T-helper 2 cell (primary cell): ENCODE results near the gene SCLT1.
"Not testable (repeated sequence)": the region's sequence is repeated elsewhere in the genome, so short reads cannot be mapped to it uniquely, and the experiment has no call there.

Source experiments
- DNase-seq, 5 experiments: peaks; one replicate each; pipeline versions ENCODE4 v3.0.0 to v3.0.0-alpha.2; 2012 to 2022

The SCLT1 gene

DNA sequence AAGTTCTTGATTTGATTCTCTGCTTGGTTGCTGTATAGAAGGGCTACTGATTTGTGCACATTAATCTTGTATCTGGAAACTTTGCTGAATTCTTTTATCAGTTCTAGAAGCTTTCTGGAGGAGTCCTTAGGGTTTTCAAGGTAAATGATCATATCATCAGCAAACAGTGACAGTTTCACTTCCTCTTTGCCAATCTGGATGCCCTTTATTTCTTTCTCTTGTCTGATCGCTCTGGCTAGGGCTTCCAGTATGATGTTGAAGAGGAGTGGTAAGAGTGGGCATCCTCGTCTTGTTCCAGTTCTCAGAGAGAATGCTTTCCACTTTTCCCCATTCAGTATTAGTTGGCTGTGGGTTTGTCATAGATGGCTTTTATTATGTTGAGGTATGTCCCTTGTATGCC, 23.8 kb downstream of the SCLT1 start:
- DNase-seq: not testable (repeated sequence)

DNA sequence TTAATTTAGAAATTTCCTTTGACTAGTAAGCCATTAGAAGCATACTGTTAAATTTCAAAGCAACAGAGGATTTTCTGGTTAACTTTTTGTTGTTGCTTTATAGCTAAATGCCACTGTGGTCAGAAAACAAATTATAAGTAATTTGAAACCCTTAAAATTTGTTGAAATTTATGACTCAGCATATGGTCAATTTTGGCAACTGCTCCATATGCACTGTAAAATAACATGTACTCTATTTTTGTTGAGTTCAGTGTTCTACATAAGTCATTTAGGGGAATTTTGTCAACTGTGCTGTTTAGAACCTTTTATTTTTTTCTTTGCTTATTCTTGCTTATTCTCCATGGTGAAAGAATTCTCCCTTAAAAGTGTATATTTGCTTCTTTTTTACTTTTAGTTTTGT, 28.6 kb downstream of the SCLT1 start:
- no peak for DNase-seq

DNA sequence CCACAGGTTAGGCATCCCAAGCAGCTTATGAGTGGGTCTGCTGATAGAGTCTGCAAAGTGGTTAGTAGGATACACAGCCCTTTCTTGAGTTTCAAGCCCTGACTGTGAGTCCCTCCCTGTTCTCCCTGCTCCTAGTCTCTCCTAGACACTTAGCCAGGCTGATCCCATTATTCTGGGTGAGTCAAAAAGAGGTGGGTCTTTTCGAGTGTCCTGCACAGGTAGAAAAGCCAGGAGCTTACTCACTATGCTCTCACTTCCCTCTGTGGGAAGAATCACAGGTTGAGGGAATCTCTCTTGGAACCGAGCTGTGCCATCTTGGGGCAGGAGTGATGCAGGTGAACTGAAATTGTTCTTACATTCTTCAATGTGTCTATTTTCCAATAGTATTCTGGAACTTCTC, 29.7 kb downstream of the SCLT1 start:
- no peak for DNase-seq

DNA sequence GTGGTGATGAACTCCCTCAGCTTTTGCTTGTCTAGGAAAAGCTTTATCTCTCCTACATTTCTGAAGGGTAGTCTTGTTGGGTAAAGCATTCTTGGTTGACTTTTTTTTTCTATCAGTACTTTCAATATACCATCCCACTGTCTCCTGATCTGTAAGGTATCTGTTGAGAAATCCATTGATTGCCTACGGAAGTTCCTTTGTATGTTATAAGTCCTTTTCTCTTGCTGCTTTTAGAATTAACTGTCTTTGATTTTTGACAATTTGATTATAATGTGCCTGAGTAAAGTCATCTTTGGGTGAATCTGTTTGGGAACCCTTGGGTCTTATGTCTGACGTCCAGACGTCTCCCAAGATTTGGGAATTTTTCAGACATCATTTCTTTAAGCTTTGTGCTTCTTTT, 30.8 kb downstream of the SCLT1 start:
- DNase-seq: no peak

DNA sequence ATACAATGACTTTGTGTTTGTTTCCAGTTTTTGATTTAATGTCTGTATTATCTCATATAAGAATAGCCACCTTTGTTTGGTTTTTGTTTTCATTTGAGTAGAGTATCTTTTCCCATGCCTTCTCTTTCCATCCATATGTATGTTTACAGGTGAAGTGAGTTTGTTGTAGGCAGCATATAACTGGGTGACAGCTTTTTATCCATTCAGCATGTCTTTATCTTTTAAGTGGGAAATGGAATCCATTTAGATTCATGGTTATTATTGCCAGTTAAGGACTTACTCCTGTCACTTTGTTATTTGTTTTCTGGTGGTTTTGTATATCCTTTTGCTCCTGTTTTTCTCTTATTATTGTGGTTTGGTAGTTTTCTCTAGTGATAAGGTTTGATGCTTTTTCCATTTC, 34.3 kb downstream of the SCLT1 start:
- DNase-seq: no peak

DNA sequence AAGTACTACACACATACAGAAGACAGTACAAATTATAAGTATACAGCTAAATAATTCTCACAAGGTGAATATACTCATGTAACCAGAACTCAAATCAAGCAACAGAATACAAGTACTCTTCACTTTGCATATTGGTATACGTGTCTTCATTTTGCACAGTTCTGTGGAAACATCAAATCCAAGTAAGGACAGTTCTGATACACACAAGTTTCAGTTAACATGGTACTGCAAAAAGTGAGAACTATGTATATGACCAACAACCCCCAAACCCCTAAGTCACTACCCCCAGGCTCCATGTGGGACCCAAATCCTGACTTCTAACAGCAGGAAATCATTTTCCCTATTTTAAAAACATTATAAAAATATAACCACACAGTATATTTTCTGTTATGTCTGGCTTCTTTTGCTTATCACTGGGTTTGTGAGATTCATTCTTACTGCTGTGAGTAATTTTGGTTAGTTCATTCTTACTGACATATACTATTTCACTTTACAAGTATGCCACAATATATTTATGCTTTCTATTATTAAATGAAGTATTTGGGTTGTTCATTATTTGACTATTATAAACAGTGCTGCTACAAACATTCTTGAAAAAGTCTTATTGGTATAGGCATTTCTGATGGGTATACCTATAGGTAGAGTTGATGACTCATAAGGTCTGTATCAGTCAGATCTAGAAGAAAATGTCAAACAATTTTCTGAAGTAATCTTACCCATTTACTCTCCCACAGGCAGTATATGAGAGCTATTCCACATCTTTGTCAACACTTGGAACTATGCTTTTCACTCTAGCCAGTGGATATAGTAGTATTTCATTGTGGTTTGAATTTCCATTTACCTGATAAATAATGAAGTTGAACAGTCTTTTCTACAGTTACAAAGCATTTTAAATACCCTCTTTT, 47.0 kb downstream of the SCLT1 start:
- DNase-seq: peak in 1 of 5 experiments; percentile 31

DNA sequence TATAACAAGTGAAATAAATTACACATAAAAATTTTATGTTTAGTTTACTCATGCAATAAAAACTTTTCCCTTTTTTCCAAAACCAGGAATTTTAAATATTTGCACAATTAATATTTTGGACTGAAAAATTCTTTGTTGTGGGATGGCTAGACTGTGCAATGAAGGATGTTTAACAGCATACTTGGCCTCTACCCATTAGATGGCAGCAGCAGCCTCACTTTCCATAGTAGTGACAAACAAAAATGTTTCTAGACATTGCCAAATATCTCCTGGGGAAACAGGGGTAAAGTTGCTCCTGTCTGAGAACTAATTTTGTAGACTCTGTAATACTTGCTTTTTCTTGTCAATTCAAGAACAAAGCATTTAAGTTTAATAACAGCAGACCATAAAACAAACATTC, 49.8 kb downstream of the SCLT1 start:
- no peak for DNase-seq

DNA sequence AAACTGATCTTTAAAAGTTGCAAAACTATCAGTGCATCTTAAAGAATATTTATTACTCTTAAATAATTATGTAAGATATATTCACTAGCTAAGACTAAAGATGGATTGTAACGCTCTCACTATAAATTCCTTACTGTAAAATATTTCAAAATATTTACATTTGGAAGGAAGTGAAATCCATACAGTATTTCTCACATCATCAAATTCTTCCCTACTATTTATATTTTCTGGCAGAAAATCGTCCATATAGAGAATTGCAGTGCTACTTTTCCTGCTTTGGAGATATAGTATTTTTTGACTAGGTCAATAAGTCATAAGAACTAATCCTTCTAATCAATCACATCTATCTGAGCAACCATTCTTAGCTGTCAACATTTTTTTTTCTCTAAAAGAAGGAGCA, 52.9 kb downstream of the SCLT1 start:
- no peak for DNase-seq

DNA sequence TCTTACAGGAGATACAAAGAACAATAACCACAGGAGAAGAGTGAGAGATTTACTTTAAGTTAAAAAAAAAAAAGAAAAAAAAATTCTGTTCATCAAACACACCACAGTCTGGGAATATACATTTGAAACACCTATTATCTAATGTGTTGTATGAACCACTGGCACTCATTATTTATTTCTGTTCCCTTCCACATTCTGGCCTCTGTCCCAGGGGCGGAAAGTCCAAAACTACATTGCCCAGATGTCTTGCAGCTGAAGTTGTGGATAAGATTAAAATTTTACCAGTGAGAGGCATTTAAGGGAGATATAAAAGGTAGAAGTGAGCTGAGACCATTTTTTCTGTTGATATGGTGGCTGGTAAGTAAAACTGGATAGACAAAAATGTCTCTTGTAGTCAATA, 56.2 kb downstream of the SCLT1 start:
- DNase-seq: no peak

DNA sequence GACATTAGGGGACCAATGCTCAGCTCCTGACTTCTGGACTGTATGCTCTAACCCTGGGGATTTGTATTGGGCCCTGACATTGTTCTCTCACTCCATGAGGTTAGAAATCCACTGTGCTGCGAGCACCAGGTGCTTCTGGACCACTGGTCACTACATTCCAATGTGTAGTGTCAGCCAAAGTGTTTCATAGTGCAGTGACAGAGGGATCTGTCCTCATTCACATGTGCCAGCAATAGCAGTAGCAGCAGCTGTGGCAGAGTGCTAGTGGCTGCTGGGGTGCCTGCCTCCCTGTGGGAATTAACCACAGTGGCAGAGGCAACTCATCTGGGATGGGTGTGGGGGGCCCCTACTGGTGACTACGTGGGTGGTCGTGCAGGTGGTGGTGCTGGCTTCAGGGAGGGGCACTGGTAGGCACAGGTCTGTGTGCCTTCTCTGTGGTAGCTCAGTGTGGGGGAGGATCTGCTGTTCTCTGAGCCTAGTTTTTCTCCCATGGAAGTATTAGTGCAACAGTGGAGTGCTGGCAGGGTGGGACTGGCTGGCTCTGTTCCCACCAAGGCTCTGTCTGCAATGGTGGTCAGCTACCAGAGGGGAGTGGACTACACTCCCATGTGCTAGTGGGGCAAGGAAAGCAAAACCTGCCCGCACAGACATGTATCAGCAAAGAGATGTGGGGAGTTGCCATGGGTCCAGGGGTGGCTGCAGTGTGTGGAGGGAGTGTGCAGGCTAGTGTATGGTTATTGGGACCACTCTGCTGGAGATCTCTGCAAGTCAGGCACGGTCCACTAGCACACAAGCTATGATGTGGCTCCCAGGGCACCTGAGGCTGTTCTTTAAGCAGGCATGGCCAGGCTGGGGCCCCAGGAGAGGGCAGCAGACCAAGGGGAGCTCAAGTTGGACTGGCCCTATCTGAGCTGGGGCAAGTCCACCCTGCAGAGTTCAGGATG, 78.5 kb downstream of the SCLT1 start:
- DNase-seq: no peak

DNA sequence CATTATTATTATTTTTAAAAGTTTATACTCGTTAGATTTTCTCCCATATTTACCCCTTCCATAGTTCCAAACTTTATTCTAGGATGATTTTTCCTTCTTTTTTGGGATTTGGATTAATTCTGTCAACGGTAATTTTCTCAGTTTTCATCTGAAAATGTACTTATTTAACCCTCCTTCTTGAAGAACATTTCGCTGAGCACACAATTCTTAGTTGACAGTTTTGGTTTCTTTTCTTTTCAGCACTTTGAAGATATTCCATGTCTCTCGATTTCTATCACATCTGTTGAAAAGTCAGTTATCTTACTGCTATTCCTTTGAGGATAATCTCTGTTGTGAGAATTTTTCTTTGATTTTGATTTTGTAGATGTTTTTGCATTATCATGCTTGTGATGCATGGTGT, 85.2 kb downstream of the SCLT1 start:
- DNase-seq: no peak

DNA sequence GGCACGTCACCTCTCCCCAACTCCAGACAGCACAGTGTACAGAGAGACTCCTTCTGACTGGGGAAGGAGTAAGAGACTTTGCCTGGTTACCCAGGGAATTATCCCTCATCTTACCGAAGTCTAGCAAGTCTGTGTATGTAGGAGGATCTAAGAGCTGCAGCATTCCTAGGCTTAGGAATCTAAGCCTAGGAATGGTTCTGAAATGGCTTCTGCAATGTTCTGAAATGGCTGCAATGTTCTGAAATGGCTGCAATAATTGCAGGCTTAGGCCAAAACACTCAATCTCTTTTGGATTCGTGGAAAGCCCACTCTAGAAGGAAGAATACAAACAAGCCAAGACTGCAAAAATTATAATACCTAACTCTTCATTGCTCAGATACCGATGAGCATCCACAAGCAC, 106.4 kb downstream of the SCLT1 start:
- DNase-seq: no peak

DNA sequence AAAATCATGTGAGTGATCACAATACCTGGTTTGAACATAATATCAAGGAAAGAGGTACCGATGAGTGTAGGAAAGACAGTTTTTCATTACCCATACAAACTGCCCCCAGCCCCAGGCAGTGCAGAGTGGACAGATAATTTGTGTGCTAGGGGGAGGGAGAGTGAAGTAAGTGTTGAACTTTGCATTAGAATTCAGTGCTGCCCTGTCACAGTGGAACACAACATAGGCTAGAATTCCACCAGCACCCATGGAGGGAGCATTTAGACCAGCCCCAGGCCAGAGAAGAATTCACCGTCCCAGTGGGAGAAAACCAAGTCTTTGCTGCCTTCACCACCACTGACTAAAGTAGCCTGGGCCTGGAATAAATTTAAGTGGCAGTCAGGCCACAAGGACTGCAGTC, 107.3 kb downstream of the SCLT1 start:
- DNase-seq: no peak

DNA sequence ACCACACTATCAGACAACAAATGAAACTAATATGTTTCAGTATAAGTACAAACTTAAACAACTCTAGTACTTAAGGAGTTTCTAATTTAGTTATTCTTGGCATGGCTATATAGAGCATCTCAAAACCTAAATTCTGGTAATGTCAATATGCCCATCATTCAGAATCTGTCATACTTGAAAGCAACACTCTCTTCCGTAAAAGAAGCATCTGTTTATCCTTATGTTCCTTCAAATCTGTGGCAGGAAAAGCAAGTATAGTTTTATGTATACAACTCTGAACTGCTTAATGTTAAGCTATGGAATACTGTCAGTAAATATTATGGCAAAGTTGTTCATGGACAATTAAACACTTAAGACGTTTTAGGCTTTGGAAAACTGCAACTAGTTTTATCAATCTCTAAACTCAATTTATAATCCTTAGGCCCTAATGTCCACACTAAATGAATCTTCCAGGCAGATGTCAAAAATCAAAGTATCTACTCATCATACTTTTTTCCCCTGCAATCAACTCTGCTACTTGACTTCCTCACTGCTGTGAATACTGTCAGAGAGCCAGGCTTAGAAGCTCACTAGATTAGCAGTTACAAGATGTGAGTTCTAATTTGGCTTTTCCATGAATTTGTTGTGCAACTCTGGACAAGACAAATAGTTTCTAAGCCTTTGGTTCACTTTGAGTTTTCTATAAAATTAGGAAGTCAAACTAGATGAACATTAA, 109.4 kb downstream of the SCLT1 start:
- no peak for DNase-seq

DNA sequence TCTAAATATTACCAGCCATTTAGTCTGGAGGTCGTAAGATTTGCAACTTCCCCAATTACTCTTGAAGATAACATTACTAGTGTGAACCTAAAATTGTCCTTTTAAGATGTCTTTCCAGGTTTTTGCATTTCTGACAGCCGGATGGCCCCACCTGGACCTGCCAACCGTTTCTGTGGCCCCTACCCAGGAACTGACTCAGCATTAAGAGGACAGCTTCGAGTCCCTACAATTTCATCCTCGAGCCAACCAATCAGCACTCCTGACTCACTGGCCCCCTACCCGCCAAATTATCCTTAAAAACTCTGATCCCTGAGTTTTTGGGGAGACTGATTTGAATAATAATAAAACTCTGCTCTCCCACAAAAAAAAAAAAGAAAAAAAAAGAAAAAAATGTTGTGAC, 112.0 kb downstream of the SCLT1 start:
- DNase-seq: no peak

DNA sequence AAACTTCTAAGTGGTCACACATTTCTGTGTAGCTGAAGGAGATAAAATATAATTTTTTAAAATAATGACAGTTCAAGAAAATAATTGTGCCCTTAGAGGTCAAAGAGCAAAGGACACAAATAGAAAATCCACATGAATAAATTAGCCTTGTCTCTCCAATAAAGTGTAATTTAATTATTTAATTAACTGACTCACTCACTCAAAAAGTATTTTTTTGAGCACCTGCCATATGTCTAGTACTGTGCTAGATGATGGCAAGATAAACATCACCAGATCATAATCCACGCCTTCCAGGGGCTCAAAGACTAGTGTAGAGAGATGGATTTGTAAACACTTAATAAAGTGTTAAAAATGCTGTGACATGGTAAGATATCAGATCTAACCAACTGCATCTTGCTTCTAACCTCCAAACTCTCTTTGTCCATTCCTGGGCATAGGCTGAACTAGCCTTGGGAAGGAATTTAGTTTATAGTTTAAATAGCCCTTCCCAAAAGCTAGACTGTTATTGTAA, 112.5 kb downstream of the SCLT1 start:
- DNase-seq: no peak

DNA sequence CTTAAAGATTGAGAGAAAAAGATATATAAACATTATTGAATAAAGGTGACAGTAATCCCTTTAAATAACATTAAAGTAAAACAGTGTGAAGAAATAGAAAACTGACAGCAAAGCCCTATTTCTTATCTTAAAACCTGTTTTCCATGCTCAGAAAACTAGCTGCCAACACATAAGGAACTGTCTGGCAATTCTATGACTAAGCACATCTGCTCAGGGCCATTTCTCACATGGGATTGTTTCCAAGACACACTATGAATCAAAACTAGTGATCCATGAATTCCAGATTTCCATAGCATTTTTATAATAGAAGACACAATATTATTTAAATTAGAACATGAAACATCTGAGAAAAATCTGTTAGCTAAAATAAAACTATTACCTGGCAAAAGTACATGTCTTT, 113.4 kb downstream of the SCLT1 start:
- DNase-seq: no peak

DNA sequence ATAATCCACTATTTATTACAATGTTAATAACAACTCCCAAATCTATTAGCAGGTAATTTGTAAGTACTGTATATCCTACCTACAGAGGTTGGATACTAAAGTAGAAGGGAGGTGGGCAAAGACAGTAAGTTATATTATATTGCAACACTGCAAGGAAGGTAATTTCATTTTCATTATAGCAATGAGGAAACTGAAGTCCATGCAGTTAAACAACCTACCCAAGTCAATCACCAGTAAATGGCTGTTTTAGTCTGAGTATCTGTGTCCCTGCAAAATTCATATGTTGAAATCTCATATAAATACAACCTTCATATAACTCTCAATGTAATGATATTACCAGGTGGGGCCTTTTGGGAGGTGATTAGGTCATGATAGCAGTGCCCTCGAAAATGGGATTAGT, 114.4 kb downstream of the SCLT1 start:
- no peak for DNase-seq

DNA sequence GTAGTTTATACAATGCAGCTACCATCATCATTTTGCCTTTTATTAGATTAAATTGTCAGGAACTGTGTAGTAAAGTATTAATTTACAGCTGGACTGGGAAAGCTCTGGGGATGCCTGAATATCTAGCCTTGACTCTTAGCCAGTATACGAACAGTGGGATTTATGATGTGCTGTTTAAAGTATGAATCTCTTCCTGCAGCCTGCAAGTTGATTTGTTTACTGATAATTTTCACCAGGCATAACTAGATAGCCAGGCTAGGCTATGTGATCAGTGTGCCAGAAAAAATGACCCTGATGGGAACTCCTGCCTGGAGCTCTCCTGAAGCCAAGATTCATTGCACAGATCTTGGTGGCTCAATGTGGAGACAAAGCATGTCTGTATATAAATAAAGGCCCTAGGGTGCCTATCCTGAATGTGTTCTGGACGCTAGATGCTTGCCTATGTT, 119.2 kb downstream of the SCLT1 start:
- DNase-seq: no peak

DNA sequence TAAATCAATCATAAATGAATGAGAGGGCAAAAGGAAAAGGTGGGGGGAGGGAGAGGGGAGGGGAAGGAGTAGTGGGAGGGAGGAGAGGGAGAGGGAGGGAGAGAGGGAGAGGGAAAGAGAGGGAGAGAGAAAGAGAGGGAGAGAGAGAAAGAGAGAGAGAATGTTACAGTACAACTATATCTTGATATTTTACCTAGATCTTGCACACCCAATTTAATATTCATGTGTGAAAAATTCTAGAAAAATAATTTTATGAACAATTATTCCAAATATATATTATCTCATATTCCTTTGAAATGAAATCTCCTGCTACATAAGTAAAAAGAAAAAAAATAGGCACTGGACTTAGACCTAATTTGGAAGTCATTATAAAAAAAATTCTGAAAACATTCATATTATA, 120.0 kb downstream of the SCLT1 start:
- no peak for DNase-seq

DNA sequence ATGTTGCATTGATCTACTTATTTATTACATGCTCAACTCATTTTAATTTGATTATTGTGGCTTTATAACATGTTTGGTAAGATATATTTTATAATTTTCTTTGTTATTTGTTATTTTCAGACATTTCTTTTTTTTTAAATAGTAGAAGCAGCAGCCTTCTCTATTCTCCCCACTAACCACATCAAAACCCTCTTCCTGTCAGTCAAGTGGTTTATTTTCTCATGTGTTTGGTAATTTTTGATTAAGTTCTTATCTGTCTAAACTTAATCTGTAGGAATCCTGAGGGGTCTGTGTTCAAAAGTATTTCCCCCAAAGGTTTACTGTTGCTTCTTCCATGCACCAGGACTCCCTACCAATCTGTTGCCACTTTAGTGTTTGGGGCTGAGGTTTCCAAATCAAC, 131.9 kb downstream of the SCLT1 start:
- peak in 1 of 5 experiments; percentile 30 for DNase-seq

DNA sequence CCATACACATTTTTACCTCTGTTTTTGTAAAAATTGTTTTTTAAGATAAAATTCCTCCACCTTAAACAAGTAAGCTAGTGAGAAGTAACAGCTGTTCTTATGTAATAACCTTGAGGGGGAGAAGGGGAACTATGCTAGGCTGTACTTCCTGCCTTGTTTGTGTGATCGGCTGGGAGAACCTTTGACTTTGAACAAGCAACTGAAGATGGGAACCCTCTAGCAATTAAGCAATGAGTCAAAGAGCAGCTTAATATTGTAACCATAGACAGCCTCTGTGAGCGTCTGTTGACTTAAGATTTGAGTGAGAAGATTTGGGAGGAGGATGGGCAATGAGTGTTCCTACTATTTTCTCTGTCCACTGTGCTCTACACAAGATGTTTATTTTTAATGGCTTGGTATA, 135.1 kb downstream of the SCLT1 start:
- DNase-seq: no peak

DNA sequence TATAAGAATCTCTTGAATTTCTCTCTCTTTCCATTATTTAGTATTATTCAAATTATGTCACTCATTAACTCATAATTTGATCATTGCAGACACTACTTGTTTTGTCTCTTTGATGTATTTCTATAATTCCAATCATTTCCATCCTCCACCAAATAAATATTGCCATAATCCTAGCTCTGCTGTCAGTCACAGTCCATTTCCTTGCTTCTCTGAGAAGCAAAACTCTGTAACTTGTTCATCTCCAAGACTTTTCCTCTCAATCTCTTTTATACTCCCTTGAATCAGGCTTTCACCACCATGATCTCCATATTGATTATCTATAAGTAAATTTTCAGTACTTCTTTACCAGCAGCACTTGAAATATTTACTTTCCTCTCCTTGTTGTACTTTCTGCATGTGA, 135.9 kb downstream of the SCLT1 start:
- no peak for DNase-seq
